IPS DF 19.7 (cell line): ENCODE results near the gene ST13.
"Not testable (repeated sequence)": the region's sequence is repeated elsewhere in the genome, so short reads cannot be mapped to it uniquely, and the experiment has no call there.

ENCODE experiments used
- DNase-seq: peaks from one replicate; pipeline ENCODE4 v3.0.0-alpha.2; 2013; ENCODE audit warnings: low read depth, low spot score

The ST13 gene

GRCh38 chr22:40838486-40838885 is 18.0 kb downstream of the ST13 start:
- DNase-seq: no peak

GRCh38 chr22:40834619-40835018 is 21.8 kb downstream of the ST13 start:
- no peak for DNase-seq

GRCh38 chr22:40829131-40829530 is 27.3 kb downstream of the ST13 start:
- no peak for DNase-seq

GRCh38 chr22:40826984-40827741 is 29.3 kb downstream of the ST13 start:
- DNase-seq: no peak

GRCh38 chr22:40826292-40826691 is 30.1 kb downstream of the ST13 start:
- DNase-seq: not testable (repeated sequence)

GRCh38 chr22:40823426-40823825 is 33.0 kb downstream of the ST13 start:
- no peak for DNase-seq

- DNase-seq: no peak
Measured at GRCh38 chr22:40819599-40820140, 36.8 kb downstream of the ST13 start.

- peak; percentile 45 for DNase-seq
Measured at GRCh38 chr22:40818747-40819598, 37.5 kb downstream of the ST13 start, which contains the start of gene SLC25A17. Gene SLC25A17 (minus strand): TSS chr22:40819346. CDS start chr22:40819248, 98 bp downstream.

GRCh38 chr22:40818192-40818746 is 38.2 kb downstream of the ST13 start:
- DNase-seq: no peak

GRCh38 chr22:40817737-40818136 is 38.7 kb downstream of the ST13 start:
- DNase-seq: no peak

GRCh38 chr22:40813912-40814315 is 42.5 kb downstream of the ST13 start:
- no peak for DNase-seq

GRCh38 chr22:40808018-40808841 is 48.2 kb downstream of the ST13 start:
- no peak for DNase-seq

GRCh38 chr22:40806711-40807110 is 49.7 kb downstream of the ST13 start:
- DNase-seq: no peak

GRCh38 chr22:40805699-40806203 is 50.7 kb downstream of the ST13 start:
- no peak for DNase-seq

GRCh38 chr22:40805239-40805638 is 51.2 kb downstream of the ST13 start:
- DNase-seq: no peak

GRCh38 chr22:40803321-40803720 is 53.1 kb downstream of the ST13 start:
- no peak for DNase-seq

- no peak for DNase-seq
Measured at GRCh38 chr22:40799008-40799407, 57.4 kb downstream of the ST13 start.

- no peak for DNase-seq
Measured at GRCh38 chr22:40797427-40797826, 59.0 kb downstream of the ST13 start.

GRCh38 chr22:40792451-40792850 is 64.0 kb downstream of the ST13 start:
- no peak for DNase-seq

- no peak for DNase-seq
Measured at GRCh38 chr22:40791241-40791640, 65.2 kb downstream of the ST13 start.

- no peak for DNase-seq
Measured at GRCh38 chr22:40789131-40789530, 67.3 kb downstream of the ST13 start.
